ENCODE data around the gene GRIN2C. TPM values are rescaled to one million over a fixed set of nuclear protein-coding genes. Genes with fewer than 3 reads are reported as not detected.
A peak's percentile ranks its signal among the peaks of the same experiment; 100 is the strongest.

Gene GRIN2C
- total RNA-seq, 1 donor from 2014 or later = not detected

DNA sequence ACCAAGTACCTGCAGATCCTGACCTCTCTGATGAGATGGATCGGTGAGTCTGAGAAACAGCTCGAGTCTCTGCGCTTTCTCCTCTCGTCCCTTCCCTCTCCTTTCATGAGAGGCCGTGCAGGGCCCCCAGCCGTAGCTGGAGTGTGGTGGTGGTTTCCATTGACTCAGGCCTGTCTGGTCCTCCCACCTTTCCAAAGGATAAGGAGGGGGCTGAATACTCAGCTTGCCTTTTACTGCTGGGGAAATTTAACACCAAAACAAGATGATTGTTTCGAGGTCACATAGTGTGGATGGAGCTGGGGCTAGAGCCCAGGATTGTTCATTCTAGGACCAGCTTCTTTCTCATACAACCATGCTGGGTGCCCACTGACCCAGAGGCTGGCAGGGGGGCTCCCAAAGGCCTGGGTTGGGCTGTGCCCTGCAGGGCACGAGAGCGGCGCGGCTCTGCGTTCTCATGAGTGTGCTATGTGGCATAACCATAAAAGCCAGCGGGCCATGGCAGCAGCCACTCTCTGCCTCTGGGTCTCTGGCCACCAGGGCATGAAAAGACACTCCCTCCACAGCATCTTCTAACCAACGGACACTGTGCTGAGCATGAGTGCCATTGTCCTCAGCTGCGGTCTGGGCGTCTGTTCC, 39.8 kb downstream of the GRIN2C start:
- no peak overlapping the region for H3K4me3 ChIP-seq (ENCODE audit: low read depth, low read length)
- TF ChIP-seq, protein P1, sequence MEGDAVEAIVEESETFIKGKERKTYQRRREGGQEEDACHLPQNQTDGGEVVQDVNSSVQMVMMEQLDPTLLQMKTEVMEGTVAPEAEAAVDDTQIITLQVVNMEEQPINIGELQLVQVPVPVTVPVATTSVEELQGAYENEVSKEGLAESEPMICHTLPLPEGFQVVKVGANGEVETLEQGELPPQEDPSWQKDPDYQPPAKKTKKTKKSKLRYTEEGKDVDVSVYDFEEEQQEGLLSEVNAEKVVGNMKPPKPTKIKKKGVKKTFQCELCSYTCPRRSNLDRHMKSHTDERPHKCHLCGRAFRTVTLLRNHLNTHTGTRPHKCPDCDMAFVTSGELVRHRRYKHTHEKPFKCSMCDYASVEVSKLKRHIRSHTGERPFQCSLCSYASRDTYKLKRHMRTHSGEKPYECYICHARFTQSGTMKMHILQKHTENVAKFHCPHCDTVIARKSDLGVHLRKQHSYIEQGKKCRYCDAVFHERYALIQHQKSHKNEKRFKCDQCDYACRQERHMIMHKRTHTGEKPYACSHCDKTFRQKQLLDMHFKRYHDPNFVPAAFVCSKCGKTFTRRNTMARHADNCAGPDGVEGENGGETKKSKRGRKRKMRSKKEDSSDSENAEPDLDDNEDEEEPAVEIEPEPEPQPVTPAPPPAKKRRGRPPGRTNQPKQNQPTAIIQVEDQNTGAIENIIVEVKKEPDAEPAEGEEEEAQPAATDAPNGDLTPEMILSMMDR (conservative IDR thresholded peaks at IDR 0.05; ENCODE audit: low read depth, low read length) = no peak
- no peak for DNase-seq (ENCODE audit: low read depth)

- no peak for DNase-seq (ENCODE audit: low read depth)
- TF ChIP-seq, protein P1 (conservative IDR thresholded peaks at IDR 0.05; ENCODE audit: low read depth, low read length) = no peak
Measured at GRCh38 chr17:74818291-74818938, 41.3 kb downstream of the GRIN2C start.

DNA sequence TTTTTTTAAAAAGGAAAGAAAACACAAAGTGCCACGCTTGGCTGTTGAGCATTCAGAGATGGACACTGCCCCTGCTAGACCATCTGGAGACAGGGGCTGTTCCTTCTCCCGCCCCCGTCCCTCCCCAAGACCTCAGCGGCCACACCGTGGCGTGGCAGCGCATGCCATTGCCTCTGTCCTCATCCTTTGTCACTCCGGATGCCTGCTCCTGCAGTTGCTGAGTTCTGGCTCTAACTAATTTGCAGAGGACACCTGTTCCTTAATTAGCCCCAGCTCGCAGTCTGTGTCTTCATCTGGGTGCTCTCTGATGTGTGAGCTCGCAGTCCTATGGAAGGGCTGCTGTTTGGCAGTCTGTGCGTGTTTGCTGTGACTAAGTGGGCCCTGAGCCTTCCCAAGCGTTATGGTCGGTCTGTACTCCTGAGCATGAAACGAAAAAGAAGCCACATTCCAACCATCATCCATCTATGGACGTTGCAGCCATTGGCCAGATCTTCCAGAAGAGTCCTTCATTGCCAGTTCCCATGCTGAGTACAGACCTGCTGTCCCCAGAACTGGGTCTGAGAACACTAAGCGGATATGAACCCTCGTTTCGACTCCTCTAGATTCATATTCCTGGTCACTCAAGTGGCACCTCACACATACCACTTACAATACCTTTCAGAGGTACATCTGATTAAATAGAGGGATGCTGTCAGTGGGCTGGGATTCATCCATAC, 42.6 kb downstream of the GRIN2C start:
- no peak for DNase-seq (ENCODE audit: low read depth)

More at GRCh38 chr17:74818291-74818938, 41.3 kb downstream of the GRIN2C start:
- H3K4me3 ChIP-seq (ENCODE audit: low read depth, low read length) = no peak overlapping the region

DNA sequence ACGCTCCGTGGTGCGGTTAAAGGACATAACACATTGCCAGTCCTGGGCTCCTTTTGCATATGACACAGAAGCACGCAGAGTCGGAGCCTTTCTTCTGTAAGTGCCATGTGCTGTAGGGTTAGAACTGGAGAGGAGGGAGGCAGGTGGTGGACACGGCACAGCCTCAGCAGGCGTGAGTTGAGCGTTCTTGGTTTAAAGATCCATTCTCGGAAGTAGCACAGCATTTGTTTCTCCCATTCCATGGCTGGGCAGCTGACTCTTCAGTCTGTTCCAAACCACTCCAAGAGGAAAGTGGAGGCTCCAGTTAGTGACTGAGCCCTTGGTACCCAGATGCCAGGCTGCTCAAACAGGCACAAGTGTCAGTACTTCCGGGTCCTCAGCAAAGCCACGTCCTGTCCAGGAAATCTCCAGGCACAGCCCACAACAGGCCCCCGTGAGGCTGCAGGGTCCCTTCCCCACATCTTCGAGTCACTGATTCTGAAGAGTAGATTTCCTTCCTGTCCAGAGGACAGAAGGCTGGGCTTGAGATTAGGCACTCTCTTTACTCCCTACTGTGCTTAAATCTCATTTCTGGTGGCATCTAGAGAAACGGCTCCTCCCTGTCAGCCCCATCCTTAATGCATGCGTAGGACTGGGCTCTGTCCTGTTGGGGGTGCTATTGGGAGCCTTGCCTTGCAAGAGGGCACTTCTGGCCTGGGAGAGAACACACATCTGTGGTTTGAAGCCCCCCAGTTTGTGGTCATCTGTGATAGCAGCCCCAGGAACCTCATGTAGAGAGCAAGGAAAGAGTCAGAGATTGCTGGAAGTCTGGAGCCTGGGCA, 43.9 kb downstream of the GRIN2C start:
- TF ChIP-seq, protein P1 (conservative IDR thresholded peaks at IDR 0.05; ENCODE audit: low read depth, low read length) = peak; percentile 37
- no peak for DNase-seq (ENCODE audit: low read depth)
- H3K4me3 ChIP-seq (ENCODE audit: low read depth, low read length) = no peak overlapping the region

More for the DNA sequence above, 42.6 kb downstream of the GRIN2C start:
- no peak overlapping the region for H3K4me3 ChIP-seq (ENCODE audit: low read depth, low read length)
- TF ChIP-seq, protein P1 (conservative IDR thresholded peaks at IDR 0.05; ENCODE audit: low read depth, low read length) = no peak

DNA sequence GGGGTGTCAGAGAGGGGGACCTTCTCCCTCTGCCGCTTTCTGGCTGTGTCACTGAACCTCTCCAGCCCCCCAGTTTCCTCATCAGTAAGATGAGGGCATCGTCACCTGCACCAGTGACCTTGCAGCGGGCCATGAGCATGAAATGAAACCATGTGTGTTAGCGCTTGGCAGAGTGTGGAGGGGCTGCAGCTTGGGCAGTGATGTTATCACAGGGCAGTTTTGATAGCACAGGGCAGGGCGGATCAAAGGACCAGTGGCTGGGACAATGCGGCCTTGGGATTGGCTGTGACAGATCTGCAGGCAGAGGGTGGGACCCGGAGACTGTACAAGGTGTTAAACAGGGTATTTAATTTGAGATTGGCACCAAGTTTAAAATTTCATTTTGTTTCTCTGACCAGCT, 44.6 kb downstream of the GRIN2C start:
- H3K4me3 ChIP-seq (ENCODE audit: low read depth, low read length) = no peak overlapping the region
- no peak for DNase-seq (ENCODE audit: low read depth)
- TF ChIP-seq, protein P1 (conservative IDR thresholded peaks at IDR 0.05; ENCODE audit: low read depth, low read length) = no peak

- H3K4me3 ChIP-seq (ENCODE audit: low read depth, low read length) = no peak overlapping the region
- DNase-seq (ENCODE audit: low read depth) = no peak
- TF ChIP-seq, protein P1 (conservative IDR thresholded peaks at IDR 0.05; ENCODE audit: low read depth, low read length) = peak; percentile 35
Measured at GRCh38 chr17:74814453-74814852, 45.2 kb downstream of the GRIN2C start.
